ENCODE results near the gene SEPTIN3.

The SEPTIN3 gene

GRCh38 chr22:41976070-41976901, 7.0 kb downstream of the SEPTIN3 start:
- DNase-seq: peak; percentile 61

- peak; percentile 15 for DNase-seq
These were observed 7.8 kb downstream of the SEPTIN3 start for GRCh38 chr22:41976961-41977566.

GRCh38 chr22:41978732-41979131, 9.5 kb downstream of the SEPTIN3 start:
- DNase-seq: no peak

- DNase-seq: no peak
These were observed 10.4 kb downstream of the SEPTIN3 start for GRCh38 chr22:41979423-41980250.

GRCh38 chr22:41982865-41983264, 13.6 kb downstream of the SEPTIN3 start:
- no peak for DNase-seq

GRCh38 chr22:41983513-41984405, 14.5 kb downstream of the SEPTIN3 start:
- no peak for DNase-seq

GRCh38 chr22:41987276-41987675, 18.0 kb downstream of the SEPTIN3 start:
- no peak for DNase-seq

GRCh38 chr22:41989246-41989645, 20.0 kb downstream of the SEPTIN3 start:
- DNase-seq: no peak

GRCh38 chr22:41991111-41991510, 21.9 kb downstream of the SEPTIN3 start:
- no peak for DNase-seq

GRCh38 chr22:41992496-41992895, 23.3 kb downstream of the SEPTIN3 start:
- no peak for DNase-seq

GRCh38 chr22:41995211-41995610, 26.0 kb downstream of the SEPTIN3 start:
- DNase-seq: no peak

GRCh38 chr22:41996826-41997225, 27.6 kb downstream of the SEPTIN3 start:
- no peak for DNase-seq

GRCh38 chr22:41998361-41999261, 29.4 kb downstream of the SEPTIN3 start, which contains the start of gene WBP2NL:
Gene WBP2NL (plus strand): TSS chr22:41998788. CDS start chr22:41998819, 31 bp downstream.
- peak; percentile 92 for DNase-seq

- no peak for DNase-seq
These were observed 31.2 kb downstream of the SEPTIN3 start for GRCh38 chr22:42000466-42000865.

- DNase-seq: no peak
These were observed 31.9 kb downstream of the SEPTIN3 start for GRCh38 chr22:42001121-42001520.

GRCh38 chr22:42001706-42002105, 32.5 kb downstream of the SEPTIN3 start:
- no peak for DNase-seq

- DNase-seq: no peak
These were observed 38.7 kb downstream of the SEPTIN3 start for GRCh38 chr22:42007922-42008321.

GRCh38 chr22:42010778-42011177, 41.5 kb downstream of the SEPTIN3 start:
- no peak for DNase-seq

- no peak for DNase-seq
These were observed 44.1 kb downstream of the SEPTIN3 start for GRCh38 chr22:42013385-42013784.

- DNase-seq: no peak
These were observed 46.9 kb downstream of the SEPTIN3 start for GRCh38 chr22:42016111-42016510.

- no peak for DNase-seq
These were observed 49.0 kb downstream of the SEPTIN3 start for GRCh38 chr22:42018224-42018623.
